Endothelial cell of umbilical vein (primary cell): Measurements from ENCODE around the gene CCDC136. TPM values are rescaled to one million over a fixed set of nuclear protein-coding genes. Genes with fewer than 3 reads are reported as not detected.

Source experiments
- BruUV-seq: library from RNA; stranded (reverse); fragments of 400-500 nt; replicated peaks from 2 replicates; lab custom pipeline; 2021; lab: Mats Ljungman, UMichigan
- CTCF ChIA-PET: fragments of 300-600, 350-600 bp; sonication (Branson Sonifier 250); formaldehyde crosslinking; loops from one replicate; lab custom pipeline; 2021; ENCODE audit warnings: antibody characterized with exemption, inconsistent platforms; lab: Charles Lee
- POLR2A ChIA-PET: fragments of 300-600, 350-600 bp; sonication (Branson Sonifier 250); formaldehyde crosslinking; loops from one replicate; lab custom pipeline; 2021; ENCODE audit warnings: antibody characterized with exemption, inconsistent platforms; lab: Charles Lee
- DNase-seq: peaks from one replicate; pipeline ENCODE4 v3.0.0-alpha.2; 2011; ENCODE audit warnings: low read depth, low spot score
- FAIRE-seq: peaks from 2 replicates; lab custom pipeline; 2011; peaks lifted over from hg19 to GRCh38; lab: Jason Lieb, UNC
- H2AFZ ChIP-seq: 2 replicates; pipeline ENCODE4 v1.6.0; 2012; ENCODE audit warnings: low read depth, low read length, control low read depth, inconsistent platforms
- H3K27ac ChIP-seq: 2 replicates; pipeline ENCODE4 v1.5.1; 2011; ENCODE audit warnings: low read depth, mild to moderate bottlenecking, control low read depth, low read length, moderate library complexity; ENCODE audit not compliant: insufficient read depth
- H3K27me3 ChIP-seq, 2 experiments: 2 replicates each; pipeline versions ENCODE4 v1.6.0 to v1.6.1; 2011; ENCODE audit warnings: low read length in 2 of 2, mixed read lengths in 1 of 2; ENCODE audit not compliant: control insufficient read depth in 2 of 2, insufficient read depth in 2 of 2
- H3K36me3 ChIP-seq, 2 experiments: 2 replicates in 1 of 2; 3 replicates in 1 of 2; pipeline ENCODE4 v1.5.1; 2011; ENCODE audit warnings: low read length in 2 of 2, mild to moderate bottlenecking in 1 of 2, moderate library complexity in 1 of 2; ENCODE audit not compliant: control insufficient read depth in 2 of 2, insufficient read depth in 2 of 2; ENCODE audit errors: extremely low read depth in 1 of 2
- H3K4me1 ChIP-seq: 3 replicates; pipeline ENCODE4 v1.5.1; 2011; ENCODE audit warnings: mild to moderate bottlenecking, low read length; ENCODE audit not compliant: control insufficient read depth, insufficient read depth; ENCODE audit errors: extremely low read depth
- H3K4me2 ChIP-seq: 2 replicates; pipeline ENCODE4 v1.6.1; 2011; ENCODE audit warnings: low read length, control low read depth, mixed read lengths; ENCODE audit not compliant: insufficient read depth
- H3K4me3 ChIP-seq, 3 experiments: fragments of 200-600 bp in 1 of 3; sonication (generic), shearing (Covaris generic) in 1 of 3; replicated peaks in 1 of 3; 2 replicates each; pipeline ENCODE4 v1.5.1; 2011 to 2016; ENCODE audit warnings: control low read depth in 3 of 3, low read length in 3 of 3, mild to moderate bottlenecking in 2 of 3, inconsistent platforms in 1 of 3, low read depth in 1 of 3, moderate library complexity in 1 of 3; ENCODE audit not compliant: insufficient read depth in 1 of 3
- H3K79me2 ChIP-seq: 2 replicates; pipeline ENCODE4 v1.6.0; 2012; ENCODE audit warnings: low read length, inconsistent platforms; ENCODE audit not compliant: control insufficient read depth, insufficient read depth
- H3K9ac ChIP-seq: replicated peaks from 2 replicates; pipeline ENCODE3; 2011; ENCODE audit warnings: low read length, control low read depth; ENCODE audit not compliant: insufficient read depth; ENCODE audit errors: extremely low read depth
- H3K9me1 ChIP-seq: replicated peaks from 3 replicates; pipeline ENCODE4 v1.6.0; 2011; ENCODE audit warnings: mild to moderate bottlenecking, low read length; ENCODE audit not compliant: control insufficient read depth, insufficient read depth; ENCODE audit errors: extremely low read depth
- H3K9me3 ChIP-seq: replicated peaks from 2 replicates; pipeline ENCODE4 v1.5.1; 2012; ENCODE audit warnings: low read length, inconsistent platforms; ENCODE audit not compliant: control insufficient read depth, insufficient read depth
- H4K20me1 ChIP-seq: replicated peaks from 2 replicates; pipeline ENCODE3; 2011; ENCODE audit warnings: mild to moderate bottlenecking, low read length; ENCODE audit not compliant: control insufficient read depth, insufficient read depth; ENCODE audit errors: extremely low read depth
- CTCF ChIP-seq, 2 donors: IDR thresholded peaks; 1 replicate in 1 of 2; 2 replicates in 1 of 2; pipeline ENCODE4 v1.5.1; 2011; ENCODE audit warnings: low read length in 2 of 2, mild to moderate bottlenecking in 2 of 2, moderate library complexity in 2 of 2, control low read depth in 1 of 2, inconsistent platforms in 1 of 2, low read depth in 1 of 2; ENCODE audit not compliant: insufficient read depth in 1 of 2; ENCODE audit errors: extremely low read depth in 1 of 2
- EZH2 ChIP-seq: IDR thresholded peaks from 2 replicates; pipeline ENCODE4 v1.6.1; 2012; ENCODE audit warnings: borderline replicate concordance, low read depth, mild to moderate bottlenecking, moderate library complexity, low read length, inconsistent platforms; ENCODE audit not compliant: severe bottlenecking
- FOS ChIP-seq: IDR thresholded peaks from 2 replicates; pipeline ENCODE4 v1.6.1; 2011; ENCODE audit warnings: mild to moderate bottlenecking, low read length, moderate library complexity, borderline replicate concordance; ENCODE audit not compliant: insufficient read depth
- GATA2 ChIP-seq: IDR thresholded peaks from 2 replicates; pipeline ENCODE4 v1.7.0; 2011; ENCODE audit warnings: low read depth, mild to moderate bottlenecking, moderate library complexity, mixed read lengths, low read length; ENCODE audit not compliant: insufficient read length, insufficient read depth
- JUN ChIP-seq: IDR thresholded peaks from 2 replicates; pipeline ENCODE4 v1.6.1; 2011; ENCODE audit warnings: borderline replicate concordance, low read depth; ENCODE audit not compliant: insufficient read length, insufficient read depth
- MAX ChIP-seq: IDR thresholded peaks from 2 replicates; pipeline ENCODE4 v1.6.1; 2011; ENCODE audit not compliant: insufficient read depth, insufficient read length
- MYC ChIP-seq: IDR thresholded peaks from one replicate; pipeline ENCODE4 v1.6.1; 2011; ENCODE audit warnings: mild to moderate bottlenecking, low read depth, low read length
- POLR2A ChIP-seq: IDR thresholded peaks from 2 replicates; pipeline ENCODE4 v1.6.1; 2012; ENCODE audit warnings: low read depth, mild to moderate bottlenecking, control low read depth, low read length
- POLR2AphosphoS5 ChIP-seq: IDR thresholded peaks from 2 replicates; pipeline ENCODE4 v1.6.1; 2012; ENCODE audit warnings: low read depth, mild to moderate bottlenecking, control low read depth, low read length, moderate library complexity; ENCODE audit not compliant: insufficient read depth
- dilution Hi-C: fragments of 300-500 bp; cut with MboI; formaldehyde crosslinking; loops from one replicate; pipeline ENCODE4 v1.15.0; 2019; ENCODE audit warnings: low sequenced_read_pairs; ENCODE audit not compliant: extremely low pct_ligation_motif_present
- intact Hi-C: fragments of 100-400 bp; cut with micrococcal nuclease; formaldehyde crosslinking; loops from one replicate; pipeline ENCODE4 v1.10.0; 2022
- polyA plus RNA-seq, 4 experiments: library from polyadenylated mRNA; depleted of rRNA in 3 of 4; stranded (reverse) in 3 of 4; unstranded in 1 of 4; fragments of >200 nt; gene quantifications; 2 replicates each; pipeline versions ENCODE4 v1.2.1 to v1.2.3, GENCODE V29; 2011 to 2012; ENCODE audit warnings: missing spikeins in 1 of 4
- total RNA-seq: library from RNA; stranded (reverse); gene quantifications from 2 replicates; pipeline ENCODE4 v1.2.3, GENCODE V29; 2021

CCDC136 gene
- total and polyA plus RNA-seq, 2 donors (not counting 3 experiments of a cell fraction or from before 2014, with no cell fraction given) = 1.8 to 3.3 TPM

- dilution Hi-C loops = no loop called here
- intact Hi-C loops = no loop called here
- FAIRE-seq (no peak), DNase-seq (no peak)
- H3K79me2 ChIP-seq = no peaks in the 10 kb centered on the region
- peaks cover 10 to 71% of the 10 kb centered on the region in 2 experiments for H3K36me3 ChIP-seq
- no peak overlapping the region for H3K4me2 ChIP-seq
- no peak for TF ChIP-seq FOS
- no peak for TF ChIP-seq EZH2
- TF ChIP-seq JUN = no peak
- no peak for TF ChIP-seq CTCF (IDR thresholded peaks at IDR 0.05; ENCODE audit: extremely low read depth in 1 of 2, insufficient read depth in 1 of 2, low read depth in 1 of 2, low read length in 2 of 2)
- no peak for TF ChIP-seq MAX
- TF ChIP-seq GATA2 = no peak
- no peak for TF ChIP-seq MYC
- TF ChIP-seq POLR2A = no peak
- TF ChIP-seq POLR2AphosphoS5 = no peak
- H3K27ac ChIP-seq = no peak overlapping the region
- H3K4me3 ChIP-seq = no peak overlapping the region
- no peaks in the 10 kb centered on the region for H3K27me3 ChIP-seq
- ChIA-PET POLR2A (no interaction called here), CTCF (no interaction called here)
- no peak overlapping the region for H3K9ac ChIP-seq
- no peaks in the 10 kb centered on the region for H4K20me1 ChIP-seq
- H3K9me3 ChIP-seq = no peaks in the 10 kb centered on the region
- H3K4me1 ChIP-seq = no peaks in the 10 kb centered on the region
- H2AFZ ChIP-seq = no peak overlapping the region
- no peaks in the 10 kb centered on the region for H3K9me1 ChIP-seq
- BruUV-seq = no TSS peak
Observed at GRCh38 chr7:128854396-128854795, 62.6 kb downstream of the CCDC136 start.
